ENCODE data around the gene HTR2A.

The HTR2A gene

DNA sequence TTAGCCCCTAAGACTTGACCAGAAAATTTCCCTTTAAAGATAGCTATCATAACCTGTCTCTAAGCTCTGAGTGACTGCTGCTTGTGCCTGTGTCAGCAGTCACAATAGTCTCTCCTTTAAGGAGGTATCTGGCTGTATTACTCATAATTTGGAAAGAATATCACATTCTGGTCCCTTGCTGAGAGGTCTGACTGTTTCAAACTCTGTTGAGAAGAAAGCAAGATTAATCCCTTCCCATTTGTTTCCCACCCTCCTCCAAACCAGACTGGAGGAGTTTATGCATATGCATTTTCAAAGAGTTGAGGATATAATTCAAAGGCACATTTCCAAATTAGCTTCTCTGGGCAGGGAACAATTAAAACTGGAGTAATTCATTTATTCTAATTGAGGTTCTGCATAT is 2.3 kb downstream of the HTR2A start:
- peaks cover 10% of the 10 kb centered on the region; the same call in 1 of the 2 replicates for H3K4me1 ChIP-seq (ENCODE audit: insufficient read depth, low read length)
- H3K36me3 ChIP-seq (ENCODE audit: insufficient read depth, low read length): no peaks in the 10 kb centered on the region
- H3K9ac ChIP-seq (ENCODE audit: low read depth, low read length): peak overlapping the region; percentile 79
- H3K9me3 ChIP-seq (ENCODE audit: control insufficient read depth, insufficient read depth, low read length): no peaks in the 10 kb centered on the region

DNA sequence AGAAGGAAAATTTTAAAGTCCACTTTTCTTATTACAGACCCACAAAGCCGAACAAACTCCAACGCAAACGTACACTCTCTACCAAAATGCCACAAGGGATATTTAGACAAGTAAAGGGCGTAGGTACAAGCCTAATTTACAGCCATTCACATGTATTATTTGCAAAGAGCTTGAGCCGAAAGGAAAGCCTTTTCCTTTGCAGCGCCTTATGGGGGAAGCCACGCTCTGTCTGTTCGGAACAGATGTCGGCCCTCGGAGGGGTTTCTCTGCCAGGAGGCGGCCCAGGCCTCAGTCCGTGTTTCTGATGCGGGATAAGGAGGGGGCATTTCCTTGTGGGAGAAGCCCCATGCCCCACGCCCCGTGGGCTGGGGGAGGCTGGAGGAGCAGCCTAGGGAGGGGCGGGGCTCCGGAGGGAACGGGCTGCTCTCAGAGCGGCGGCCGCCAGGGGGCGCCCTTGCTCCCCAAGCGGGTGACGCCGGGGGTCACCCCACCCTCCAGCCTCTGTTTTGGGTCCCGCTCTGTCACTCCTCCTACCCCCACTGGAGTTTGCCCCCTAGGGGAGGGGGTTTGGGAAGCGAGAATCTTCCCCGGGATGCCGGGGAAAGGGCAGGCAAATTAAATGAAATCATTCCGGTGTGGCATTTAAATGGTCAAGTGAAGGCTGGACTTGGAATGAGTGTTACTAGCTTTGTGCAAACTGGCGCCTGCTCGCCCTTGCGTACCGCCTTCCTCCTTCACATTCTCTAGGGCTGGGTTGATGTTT is 2.9 kb downstream of the HTR2A start:
- no peaks in the 10 kb centered on the region for H3K9me3 ChIP-seq (ENCODE audit: control insufficient read depth, insufficient read depth, low read length)
- no peaks in the 10 kb centered on the region for H3K36me3 ChIP-seq (ENCODE audit: insufficient read depth, low read length)
- peaks cover 10% of the 10 kb centered on the region; the same call in 1 of the 2 replicates for H3K4me1 ChIP-seq (ENCODE audit: insufficient read depth, low read length)
- peak overlapping the region; percentile 79 for H3K9ac ChIP-seq (ENCODE audit: low read depth, low read length)

DNA sequence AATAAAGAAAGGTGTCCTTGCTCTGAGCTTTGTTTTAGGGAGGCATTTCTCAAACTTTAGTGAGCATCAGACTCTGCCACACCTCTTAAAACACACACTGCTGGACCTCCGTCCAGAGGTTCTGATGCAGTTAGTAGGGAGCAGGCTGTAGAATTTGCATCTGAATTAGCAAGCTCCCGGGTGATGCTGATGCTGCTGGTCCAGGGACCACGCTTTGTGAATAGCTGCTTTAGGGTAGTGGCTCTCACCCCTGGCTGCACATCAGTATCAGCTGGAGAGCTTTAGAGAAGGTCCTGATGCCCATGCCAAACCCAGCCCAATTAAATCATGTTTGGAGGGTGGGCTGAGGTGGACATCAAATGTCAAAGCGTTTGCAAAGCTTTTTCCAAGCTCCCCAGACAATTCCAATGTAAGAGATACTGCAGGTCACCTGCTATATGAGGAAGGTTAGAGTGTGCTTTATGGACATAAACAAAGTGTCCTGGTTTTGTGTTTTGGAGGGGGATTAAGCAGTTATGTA is 3.6 kb downstream of the HTR2A start:
- peak overlapping the region; percentile 79; the same call in 1 of the 2 replicates for H3K9ac ChIP-seq (ENCODE audit: low read depth, low read length)
- no peaks in the 10 kb centered on the region for H3K36me3 ChIP-seq (ENCODE audit: insufficient read depth, low read length)
- H3K9me3 ChIP-seq (ENCODE audit: control insufficient read depth, insufficient read depth, low read length): no peaks in the 10 kb centered on the region
- H3K4me1 ChIP-seq (ENCODE audit: insufficient read depth, low read length): peaks cover 10% of the 10 kb centered on the region; the same call in 1 of the 2 replicates

DNA sequence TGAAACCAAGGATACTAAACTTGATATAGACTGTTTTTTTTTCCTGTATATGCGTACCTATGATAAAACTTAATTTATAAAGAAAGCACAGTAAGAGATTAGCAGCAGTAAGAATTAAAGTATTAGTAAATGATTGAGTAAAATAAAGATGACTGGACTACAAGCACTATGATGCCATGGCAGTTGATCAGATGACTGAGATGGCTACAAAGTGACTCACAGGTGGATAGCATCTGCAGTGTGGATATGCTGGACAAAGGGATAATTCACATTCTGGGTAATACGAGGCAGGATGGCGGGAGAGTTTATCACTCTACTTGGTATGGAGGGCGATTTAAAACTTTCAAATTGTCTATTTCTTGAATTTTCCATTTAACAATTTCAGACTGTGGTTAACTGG is 11.8 kb downstream of the HTR2A start:
- Histone ChIP-seq H3K9me3 (ENCODE audit: control insufficient read depth, insufficient read depth, low read length) (no peaks in the 10 kb centered on the region), H3K9ac (ENCODE audit: low read depth, low read length) (no peak overlapping the region), H3K36me3 (ENCODE audit: insufficient read depth, low read length) (no peaks in the 10 kb centered on the region), H3K4me1 (ENCODE audit: insufficient read depth, low read length) (no peaks in the 10 kb centered on the region)

DNA sequence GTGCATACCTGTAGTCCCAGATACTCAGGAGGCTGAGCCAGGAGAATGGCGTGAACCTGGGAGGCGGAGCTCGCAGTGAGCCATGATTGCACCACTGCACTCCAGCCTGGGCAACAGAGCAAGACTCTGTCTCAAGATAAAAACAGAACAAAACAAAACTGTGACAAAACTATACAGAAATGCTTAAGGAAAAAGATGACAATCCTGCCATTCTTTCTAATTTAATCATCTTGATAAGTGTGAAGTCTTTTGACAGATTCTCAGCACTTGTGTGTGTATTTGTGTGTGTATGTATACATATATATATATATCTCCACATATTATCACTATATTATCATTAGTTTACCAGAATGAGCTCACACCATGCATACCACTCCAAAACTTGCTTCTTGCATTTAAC is 12.3 kb downstream of the HTR2A start:
- no peaks in the 10 kb centered on the region for H3K4me1 ChIP-seq (ENCODE audit: insufficient read depth, low read length)
- H3K9me3 ChIP-seq (ENCODE audit: control insufficient read depth, insufficient read depth, low read length): no peaks in the 10 kb centered on the region
- H3K36me3 ChIP-seq (ENCODE audit: insufficient read depth, low read length): no peaks in the 10 kb centered on the region
- no peak overlapping the region for H3K9ac ChIP-seq (ENCODE audit: low read depth, low read length)

DNA sequence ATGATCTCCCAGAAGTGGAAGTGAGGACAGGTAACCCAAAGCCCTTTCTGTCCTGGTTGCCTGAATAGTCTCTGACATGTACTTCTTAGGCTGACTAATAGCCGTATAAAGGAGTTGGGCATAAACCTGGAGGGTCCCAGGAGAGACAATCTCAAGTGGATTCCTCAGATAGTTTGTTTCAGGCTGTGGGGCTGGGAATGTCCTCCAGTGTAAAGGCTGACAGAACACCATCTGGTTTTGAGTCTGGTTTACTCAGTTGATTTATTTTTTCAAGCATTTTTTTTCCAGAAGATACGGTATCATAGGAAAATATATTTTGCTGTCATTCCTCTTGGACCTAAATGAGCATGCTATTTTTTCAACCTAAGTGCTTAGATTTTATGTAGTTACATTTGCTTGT is 15.2 kb downstream of the HTR2A start:
- Histone ChIP-seq H3K9me3 (ENCODE audit: control insufficient read depth, insufficient read depth, low read length) (no peaks in the 10 kb centered on the region), H3K9ac (ENCODE audit: low read depth, low read length) (no peak overlapping the region), H3K4me1 (ENCODE audit: insufficient read depth, low read length) (no peaks in the 10 kb centered on the region), H3K36me3 (ENCODE audit: insufficient read depth, low read length) (no peaks in the 10 kb centered on the region)

DNA sequence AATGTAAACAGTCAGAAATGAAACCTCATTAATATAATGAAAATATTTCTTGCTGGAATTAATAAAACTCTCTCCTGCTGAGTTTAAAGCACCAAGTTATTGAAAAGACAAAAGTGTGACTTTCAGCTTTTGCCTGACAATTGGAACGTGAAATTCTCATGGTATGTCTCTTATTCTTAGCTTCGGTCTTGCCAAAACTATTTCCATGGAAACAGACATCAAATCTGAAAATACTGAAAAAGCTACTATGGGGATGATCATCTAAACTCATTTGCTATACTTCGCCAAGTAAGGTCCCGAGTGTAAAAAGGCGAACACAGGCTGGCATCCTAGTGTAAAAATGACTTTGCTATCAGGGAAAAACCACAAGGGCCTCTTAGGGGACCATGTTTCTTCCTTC is 22.8 kb downstream of the HTR2A start:
- no peaks in the 10 kb centered on the region for H3K4me1 ChIP-seq (ENCODE audit: insufficient read depth, low read length)
- no peak overlapping the region for H3K9ac ChIP-seq (ENCODE audit: low read depth, low read length)
- H3K9me3 ChIP-seq (ENCODE audit: control insufficient read depth, insufficient read depth, low read length): no peaks in the 10 kb centered on the region
- H3K36me3 ChIP-seq (ENCODE audit: insufficient read depth, low read length): no peaks in the 10 kb centered on the region

DNA sequence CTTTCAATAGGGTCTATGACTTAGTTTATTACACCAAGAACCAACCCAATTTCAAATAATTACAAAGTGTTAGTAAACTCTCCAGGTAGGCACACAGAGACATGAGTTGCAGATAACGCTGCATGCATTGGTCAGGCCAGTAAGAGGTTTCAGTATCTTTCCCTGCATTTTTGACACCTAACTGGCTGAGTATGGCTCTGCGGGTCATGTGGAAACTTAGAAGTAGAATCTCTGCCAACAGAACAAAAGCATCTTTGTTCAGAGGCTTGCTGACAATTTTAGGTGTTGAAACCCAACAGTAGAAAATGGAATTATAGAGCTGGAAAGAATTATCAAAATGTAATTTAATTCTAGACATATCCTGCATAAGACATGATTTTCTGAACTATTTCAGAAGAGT is 25.3 kb downstream of the HTR2A start:
- H3K9me3 ChIP-seq (ENCODE audit: control insufficient read depth, insufficient read depth, low read length): no peaks in the 10 kb centered on the region
- no peaks in the 10 kb centered on the region for H3K36me3 ChIP-seq (ENCODE audit: insufficient read depth, low read length)

DNA sequence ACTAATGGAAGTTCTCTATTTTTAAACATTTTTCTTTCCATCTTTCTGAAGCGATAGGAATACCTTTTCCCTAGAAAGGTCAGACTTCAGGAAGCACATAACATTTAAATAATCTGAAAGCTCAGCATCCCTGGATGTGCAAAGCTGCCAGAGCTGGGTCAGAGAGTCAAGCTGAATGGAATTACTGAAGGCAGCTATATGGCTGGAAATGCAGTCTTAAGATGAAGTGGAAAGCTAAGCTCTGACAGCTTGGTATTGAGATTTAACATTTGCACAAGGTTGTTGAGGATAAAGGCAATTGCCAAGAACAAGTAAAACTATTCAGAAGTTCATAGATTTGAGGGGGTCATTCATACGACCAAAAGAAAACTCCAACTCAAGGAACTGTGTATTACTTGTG is 28.8 kb downstream of the HTR2A start:
- H3K9me3 ChIP-seq (ENCODE audit: control insufficient read depth, insufficient read depth, low read length): no peaks in the 10 kb centered on the region
- no peaks in the 10 kb centered on the region for H3K36me3 ChIP-seq (ENCODE audit: insufficient read depth, low read length)
- H3K9ac ChIP-seq (ENCODE audit: low read depth, low read length): no peak overlapping the region
- no peaks in the 10 kb centered on the region for H3K4me1 ChIP-seq (ENCODE audit: insufficient read depth, low read length)

More for the DNA sequence above, 25.3 kb downstream of the HTR2A start:
- Histone ChIP-seq H3K4me1 (ENCODE audit: insufficient read depth, low read length) (no peaks in the 10 kb centered on the region), H3K9ac (ENCODE audit: low read depth, low read length) (no peak overlapping the region)

DNA sequence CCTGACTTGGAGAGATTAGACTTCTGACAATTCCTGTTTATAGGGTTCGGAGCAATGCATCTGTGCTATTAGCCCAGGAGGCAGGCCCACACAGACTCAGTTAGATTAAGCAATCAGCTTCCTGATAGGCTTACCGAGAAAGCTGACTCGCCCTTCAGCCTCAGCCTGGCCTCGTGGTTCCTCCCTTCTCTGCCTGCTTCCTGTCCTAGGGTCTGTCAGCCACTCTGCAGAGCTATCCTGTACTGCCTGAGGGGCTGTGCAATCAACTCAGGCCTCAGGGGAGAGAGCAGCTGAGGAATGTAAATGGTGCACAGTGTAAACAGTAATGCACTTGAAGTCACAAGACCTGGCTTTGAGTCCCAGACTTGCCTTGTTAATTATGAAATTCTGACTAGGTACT is 30.7 kb downstream of the HTR2A start:
- Histone ChIP-seq H3K9ac (ENCODE audit: low read depth, low read length) (no peak overlapping the region), H3K36me3 (ENCODE audit: insufficient read depth, low read length) (no peaks in the 10 kb centered on the region), H3K9me3 (ENCODE audit: control insufficient read depth, insufficient read depth, low read length) (no peaks in the 10 kb centered on the region), H3K4me1 (ENCODE audit: insufficient read depth, low read length) (no peaks in the 10 kb centered on the region)

DNA sequence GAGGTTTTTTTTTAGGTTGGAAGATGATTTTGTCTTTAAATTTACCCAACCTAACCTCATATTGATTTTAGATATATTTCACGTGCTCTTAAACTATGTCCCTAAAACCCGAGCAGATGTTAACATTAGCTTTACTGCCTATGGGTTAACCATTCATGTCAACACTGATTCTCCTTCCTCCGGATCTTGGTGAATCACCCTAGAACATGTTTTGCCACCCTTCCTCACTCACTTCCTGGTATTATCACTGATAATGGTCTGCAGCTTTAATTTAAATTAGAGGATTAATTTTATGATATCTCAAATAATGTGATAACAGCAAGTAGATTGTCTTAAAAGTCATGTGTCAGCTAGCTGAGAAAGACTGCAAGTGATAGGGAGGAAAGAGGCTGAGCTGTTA is 31.9 kb downstream of the HTR2A start:
- H3K4me1 ChIP-seq (ENCODE audit: insufficient read depth, low read length): no peaks in the 10 kb centered on the region
- H3K9ac ChIP-seq (ENCODE audit: low read depth, low read length): no peak overlapping the region
- H3K36me3 ChIP-seq (ENCODE audit: insufficient read depth, low read length): no peaks in the 10 kb centered on the region
- H3K9me3 ChIP-seq (ENCODE audit: control insufficient read depth, insufficient read depth, low read length): no peaks in the 10 kb centered on the region

DNA sequence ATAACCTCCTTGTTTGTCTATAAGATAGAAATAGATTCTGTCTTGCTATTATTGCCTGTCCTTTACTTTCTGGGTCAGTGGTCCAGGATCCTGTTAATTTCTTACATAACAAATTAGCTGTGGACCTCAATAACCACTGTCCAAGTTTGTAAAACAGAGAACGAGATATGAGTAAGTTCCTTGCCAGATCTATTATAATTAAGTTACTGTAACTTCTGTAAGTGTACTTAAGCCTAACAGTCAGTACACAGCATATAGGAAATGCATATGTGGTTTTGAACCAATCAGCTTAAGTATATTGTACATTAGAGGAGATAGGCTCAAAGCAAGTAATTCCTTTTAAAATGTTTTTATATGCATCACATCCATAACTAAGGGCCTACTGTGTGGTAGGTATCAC is 34.9 kb downstream of the HTR2A start:
- no peaks in the 10 kb centered on the region for H3K9me3 ChIP-seq (ENCODE audit: control insufficient read depth, insufficient read depth, low read length)
- no peaks in the 10 kb centered on the region for H3K36me3 ChIP-seq (ENCODE audit: insufficient read depth, low read length)
- no peak overlapping the region for H3K9ac ChIP-seq (ENCODE audit: low read depth, low read length)
- H3K4me1 ChIP-seq (ENCODE audit: insufficient read depth, low read length): no peaks in the 10 kb centered on the region

DNA sequence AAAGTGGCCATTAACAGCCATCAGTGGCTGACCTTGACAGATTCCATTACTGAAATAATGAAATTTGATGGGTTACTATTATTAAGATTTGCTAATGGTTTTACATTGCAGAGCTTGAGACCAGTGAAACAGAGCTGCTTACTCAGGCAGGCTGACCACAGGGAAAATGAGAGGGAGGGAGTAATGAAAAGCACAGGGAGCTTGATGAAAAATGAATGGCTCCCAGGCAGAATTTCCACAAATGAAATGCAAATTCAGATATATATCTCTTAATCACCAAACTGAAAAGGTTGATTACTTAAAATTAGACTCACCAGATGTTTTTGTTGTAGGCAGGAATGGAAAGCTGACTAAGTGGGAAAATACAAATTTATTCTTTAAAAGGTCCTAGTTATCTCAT is 36.1 kb downstream of the HTR2A start:
- H3K9me3 ChIP-seq (ENCODE audit: control insufficient read depth, insufficient read depth, low read length): no peaks in the 10 kb centered on the region
- H3K9ac ChIP-seq (ENCODE audit: low read depth, low read length): no peak overlapping the region
- H3K4me1 ChIP-seq (ENCODE audit: insufficient read depth, low read length): no peaks in the 10 kb centered on the region
- no peaks in the 10 kb centered on the region for H3K36me3 ChIP-seq (ENCODE audit: insufficient read depth, low read length)

DNA sequence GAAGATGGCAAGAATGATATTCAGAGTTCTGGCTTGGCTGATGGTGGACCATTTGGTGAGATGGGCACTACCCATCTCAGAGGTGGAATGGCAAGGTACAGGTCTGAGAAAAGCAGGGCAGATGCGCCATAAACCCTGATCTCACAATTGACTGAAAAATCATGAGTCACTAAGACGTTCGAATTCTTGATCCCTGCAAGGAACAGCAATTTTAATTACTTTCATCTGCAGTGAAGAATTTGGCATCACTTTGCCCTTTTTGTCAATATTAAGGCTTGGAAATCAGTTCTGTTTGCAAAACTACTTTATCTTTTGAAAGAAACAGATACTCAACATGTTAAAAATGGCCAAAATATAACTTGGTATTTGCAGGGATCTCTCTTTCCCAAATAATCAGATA is 38.1 kb downstream of the HTR2A start:
- Histone ChIP-seq H3K36me3 (ENCODE audit: insufficient read depth, low read length) (no peaks in the 10 kb centered on the region), H3K9ac (ENCODE audit: low read depth, low read length) (no peak overlapping the region), H3K4me1 (ENCODE audit: insufficient read depth, low read length) (no peaks in the 10 kb centered on the region), H3K9me3 (ENCODE audit: control insufficient read depth, insufficient read depth, low read length) (no peaks in the 10 kb centered on the region)

DNA sequence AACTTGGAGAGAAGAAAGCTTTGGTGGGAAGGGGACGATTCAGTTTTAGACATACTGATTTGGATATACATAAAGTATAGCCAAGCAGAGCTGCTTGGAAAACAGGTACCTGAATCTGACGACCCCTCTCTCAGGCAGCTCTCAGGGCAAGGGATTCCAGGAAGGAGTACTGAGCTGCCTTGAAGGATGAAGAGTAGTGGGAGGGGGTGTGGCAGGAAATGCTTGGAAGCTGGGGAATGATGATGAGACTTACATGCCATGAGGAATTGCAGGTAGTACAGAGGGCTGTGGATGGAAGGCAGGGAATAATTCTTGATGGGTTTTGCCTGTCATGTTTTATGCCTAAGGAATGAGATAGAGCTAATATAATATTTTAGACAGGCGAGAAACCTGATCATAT is 38.7 kb downstream of the HTR2A start:
- Histone ChIP-seq H3K36me3 (ENCODE audit: insufficient read depth, low read length) (no peaks in the 10 kb centered on the region), H3K4me1 (ENCODE audit: insufficient read depth, low read length) (no peaks in the 10 kb centered on the region), H3K9ac (ENCODE audit: low read depth, low read length) (no peak overlapping the region), H3K9me3 (ENCODE audit: control insufficient read depth, insufficient read depth, low read length) (no peaks in the 10 kb centered on the region)
